Colon (tissue), 2 donors: Measurements from ENCODE around the gene GBP3.
"Not testable (repeated sequence)": the region's sequence is repeated elsewhere in the genome, so short reads cannot be mapped to it uniquely, and the experiment has no call there.

ENCODE experiments used
- FAIRE-seq: peaks from 2 replicates; lab custom pipeline; 2012; peaks lifted over from hg19 to GRCh38; lab: Jason Lieb, UNC
- donor health status: control.
- donor health status: control.

GBP3 gene

GRCh38 chr1:89022167-89022959, at the start of gene GBP3:
TSS of gene GBP3 (minus strand) at chr1:89022866. CDS start at chr1:89020721, 2,145 bp downstream.
- peak; percentile 87 for FAIRE-seq

GRCh38 chr1:89070509-89070908, 47.8 kb upstream of the GBP3 start:
- FAIRE-seq, result no peak

GRCh38 chr1:89069951-89070350, 47.3 kb upstream of the GBP3 start:
- FAIRE-seq, result peak; percentile 69

- no peak for FAIRE-seq
These were observed 45.6 kb upstream of the GBP3 start for GRCh38 chr1:89068291-89068690.

GRCh38 chr1:89065079-89065868, 42.6 kb upstream of the GBP3 start, which contains the start of gene GBP1:
TSS of gene GBP1 (minus strand) at chr1:89065208. CDS start at chr1:89063234, 1,974 bp downstream.
- peak; percentile 53 for FAIRE-seq

GRCh38 chr1:89064632-89065031, 42.0 kb upstream of the GBP3 start:
- no peak for FAIRE-seq

- no peak for FAIRE-seq
These were observed 40.4 kb upstream of the GBP3 start for GRCh38 chr1:89063094-89063493.

- no peak for FAIRE-seq
These were observed 37.4 kb upstream of the GBP3 start for GRCh38 chr1:89060091-89060490.

GRCh38 chr1:89051955-89052312, 29.3 kb upstream of the GBP3 start:
- FAIRE-seq, result no peak

- no peak for FAIRE-seq
These were observed 28.8 kb upstream of the GBP3 start for GRCh38 chr1:89051300-89051954.

- FAIRE-seq, result no peak
These were observed 28.0 kb upstream of the GBP3 start for GRCh38 chr1:89050649-89051033.

- FAIRE-seq, result not testable (repeated sequence)
These were observed 27.4 kb upstream of the GBP3 start for GRCh38 chr1:89049901-89050648.

- FAIRE-seq, result not testable (repeated sequence)
These were observed 26.5 kb upstream of the GBP3 start for GRCh38 chr1:89049187-89049586.

- no peak for FAIRE-seq
These were observed 25.1 kb upstream of the GBP3 start for GRCh38 chr1:89047734-89048133.

- FAIRE-seq, result peak; percentile 38
These were observed 23.9 kb upstream of the GBP3 start for GRCh38 chr1:89046318-89047183.

- FAIRE-seq, result peak; percentile 18
These were observed 22.5 kb upstream of the GBP3 start for GRCh38 chr1:89044970-89045721.

GRCh38 chr1:89043940-89044339, 21.3 kb upstream of the GBP3 start:
- no peak for FAIRE-seq

- no peak for FAIRE-seq
These were observed 19.8 kb upstream of the GBP3 start for GRCh38 chr1:89042491-89042890.

GRCh38 chr1:89041721-89042120, 19.1 kb upstream of the GBP3 start:
- FAIRE-seq, result no peak

- FAIRE-seq, result no peak
These were observed 18.5 kb upstream of the GBP3 start for GRCh38 chr1:89041119-89041641.
